ENCODE measurements around the gene TRMT1.

TRMT1 gene

DNA sequence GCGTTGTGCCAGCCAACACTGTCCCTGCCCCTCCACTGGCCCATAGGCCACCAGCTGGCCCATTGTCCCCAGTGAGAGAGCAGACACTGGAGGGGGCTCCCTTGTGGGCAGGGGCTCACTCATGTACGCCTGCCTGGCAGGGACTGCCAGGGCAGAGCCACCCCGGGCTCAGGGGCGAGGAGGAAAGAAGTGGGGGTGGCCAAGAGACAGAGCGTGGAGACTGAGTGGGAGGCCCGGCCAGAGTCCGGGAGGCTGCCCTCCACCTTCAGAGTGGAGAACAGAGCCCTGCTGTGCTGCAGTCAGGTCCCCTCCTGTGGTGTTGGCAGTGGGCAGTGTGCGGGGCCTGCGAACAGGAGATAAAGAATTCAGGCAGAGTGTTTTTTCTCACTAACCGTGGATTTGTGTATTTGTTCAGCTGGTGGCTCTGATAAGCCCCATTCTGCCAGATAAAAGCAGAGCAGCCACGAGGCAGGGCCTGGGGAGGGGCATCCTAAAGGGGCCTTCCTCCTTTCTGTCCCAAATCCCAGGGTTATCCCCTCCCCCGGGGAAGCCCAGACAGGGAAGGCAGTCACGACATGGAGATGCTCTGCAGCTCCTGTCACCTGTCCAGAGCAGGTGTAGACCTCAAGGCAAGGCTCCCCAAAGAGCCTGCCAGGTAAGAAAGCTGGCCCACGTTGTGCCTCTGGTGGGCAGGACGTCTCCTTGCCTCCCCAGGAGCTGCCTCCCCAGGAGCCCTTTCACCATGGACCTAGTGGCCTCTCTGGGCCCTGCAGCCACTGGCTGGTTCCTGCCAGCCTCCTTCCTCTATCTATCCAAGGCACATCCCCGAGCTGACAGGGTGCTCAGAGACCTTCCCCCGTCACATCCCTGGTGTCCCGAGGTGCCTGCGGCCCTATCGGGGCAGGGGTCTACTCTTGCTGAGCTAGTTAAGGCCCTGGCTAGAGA, 46.9 kb downstream of the TRMT1 start:
- H3K36me3 ChIP-seq, result no peaks in the 10 kb centered on the region
- no peak overlapping the region for H3K27ac ChIP-seq
- DNase-seq, result no peak
- H3K4me3 ChIP-seq (ENCODE audit: low read depth, low read length), result no peak overlapping the region
- H3K9me3 ChIP-seq (ENCODE audit: severe bottlenecking), result no peaks in the 10 kb centered on the region
- TF ChIP-seq, protein P1, sequence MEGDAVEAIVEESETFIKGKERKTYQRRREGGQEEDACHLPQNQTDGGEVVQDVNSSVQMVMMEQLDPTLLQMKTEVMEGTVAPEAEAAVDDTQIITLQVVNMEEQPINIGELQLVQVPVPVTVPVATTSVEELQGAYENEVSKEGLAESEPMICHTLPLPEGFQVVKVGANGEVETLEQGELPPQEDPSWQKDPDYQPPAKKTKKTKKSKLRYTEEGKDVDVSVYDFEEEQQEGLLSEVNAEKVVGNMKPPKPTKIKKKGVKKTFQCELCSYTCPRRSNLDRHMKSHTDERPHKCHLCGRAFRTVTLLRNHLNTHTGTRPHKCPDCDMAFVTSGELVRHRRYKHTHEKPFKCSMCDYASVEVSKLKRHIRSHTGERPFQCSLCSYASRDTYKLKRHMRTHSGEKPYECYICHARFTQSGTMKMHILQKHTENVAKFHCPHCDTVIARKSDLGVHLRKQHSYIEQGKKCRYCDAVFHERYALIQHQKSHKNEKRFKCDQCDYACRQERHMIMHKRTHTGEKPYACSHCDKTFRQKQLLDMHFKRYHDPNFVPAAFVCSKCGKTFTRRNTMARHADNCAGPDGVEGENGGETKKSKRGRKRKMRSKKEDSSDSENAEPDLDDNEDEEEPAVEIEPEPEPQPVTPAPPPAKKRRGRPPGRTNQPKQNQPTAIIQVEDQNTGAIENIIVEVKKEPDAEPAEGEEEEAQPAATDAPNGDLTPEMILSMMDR (IDR thresholded peaks at IDR 0.05; ENCODE audit: low read depth, low read length), result no peak
- H3K27me3 ChIP-seq (ENCODE audit: insufficient read depth, low read depth, severe bottlenecking), result no peaks in the 10 kb centered on the region

DNA sequence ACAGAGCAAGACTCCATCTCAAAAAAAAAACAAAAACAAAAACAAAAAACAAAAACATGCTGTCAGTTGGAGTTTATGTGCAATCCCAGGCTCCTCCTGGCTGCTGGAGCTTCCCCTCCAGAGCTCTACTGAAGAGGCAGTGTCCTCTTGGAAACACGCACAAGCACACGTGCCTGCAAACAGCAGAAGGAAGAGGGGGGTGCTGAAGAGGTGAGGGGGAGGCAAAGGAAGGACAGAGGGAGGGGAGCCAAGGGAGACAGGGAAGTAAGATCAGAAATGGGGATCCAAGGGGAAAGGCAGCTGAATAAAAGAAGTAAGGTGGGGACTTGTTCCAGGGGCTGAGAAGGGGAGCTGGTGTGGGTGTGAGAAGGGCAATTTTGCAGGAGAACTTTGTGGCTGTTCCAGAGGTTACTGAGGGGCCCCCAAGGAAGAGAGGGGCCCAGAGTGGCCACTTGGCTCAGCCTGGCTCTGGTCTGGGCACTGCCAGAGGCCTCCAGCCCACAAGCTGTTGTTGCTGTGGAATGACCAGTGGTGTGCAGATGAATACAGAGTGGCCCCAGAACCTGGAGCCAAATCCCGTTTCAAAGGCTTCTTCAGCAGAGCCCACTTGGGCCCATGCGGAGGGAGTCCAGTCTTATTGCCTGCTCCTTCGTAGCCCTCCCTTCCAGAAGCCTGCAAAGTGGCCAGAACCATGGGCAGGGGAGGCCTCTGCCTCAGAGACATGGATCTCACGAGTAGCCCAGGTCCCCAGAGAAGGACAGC, 48.3 kb downstream of the TRMT1 start:
- no peak for DNase-seq
- H3K4me3 ChIP-seq (ENCODE audit: low read depth, low read length), result no peak overlapping the region
- no peaks in the 10 kb centered on the region for H3K9me3 ChIP-seq (ENCODE audit: severe bottlenecking)
- TF ChIP-seq, protein P1 (IDR thresholded peaks at IDR 0.05; ENCODE audit: low read depth, low read length), result no peak
- H3K27me3 ChIP-seq (ENCODE audit: insufficient read depth, low read depth, severe bottlenecking), result no peaks in the 10 kb centered on the region
- H3K36me3 ChIP-seq, result no peaks in the 10 kb centered on the region
- no peak overlapping the region for H3K27ac ChIP-seq

DNA sequence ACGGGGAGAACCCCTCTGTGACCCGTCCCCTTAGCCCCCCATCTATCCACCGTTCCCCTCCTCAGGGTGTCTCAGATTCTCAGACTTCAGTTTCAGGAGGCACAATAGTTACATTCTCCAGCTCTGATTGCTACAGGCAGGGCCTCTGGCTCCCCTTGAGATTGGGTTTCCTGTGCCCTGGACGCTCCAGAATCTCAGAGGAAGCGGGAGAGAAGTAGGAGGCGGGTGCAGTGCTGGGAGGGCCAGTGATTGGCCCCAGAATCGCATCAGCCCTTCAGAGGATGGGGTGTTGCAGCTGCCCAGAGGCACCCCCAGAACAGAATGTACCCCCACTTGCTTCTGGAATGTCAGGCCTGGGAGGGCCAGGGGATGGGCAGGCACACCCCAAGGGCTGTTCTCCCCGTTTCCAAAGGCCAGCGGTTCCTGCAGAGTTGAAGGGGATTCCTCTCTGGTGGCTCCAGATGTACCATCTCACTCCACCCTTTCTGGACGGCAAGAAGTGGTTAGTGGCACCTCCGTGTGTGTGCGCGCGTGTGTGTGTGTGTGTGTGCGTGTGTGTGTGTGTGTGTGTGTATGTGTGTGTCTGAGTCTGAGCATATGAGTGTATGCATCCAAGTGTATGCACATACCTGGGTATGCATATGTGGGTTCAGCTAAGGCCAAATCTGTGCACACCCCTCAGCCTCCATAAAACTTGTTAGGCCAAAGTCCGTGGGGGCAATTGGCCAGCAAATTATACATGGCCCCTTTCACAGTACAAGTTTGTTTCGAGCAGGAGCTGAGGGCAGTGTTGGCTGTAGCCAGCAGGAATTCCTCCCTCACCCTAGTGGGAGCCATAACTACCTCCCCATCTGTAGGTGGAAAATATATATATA, 49.4 kb downstream of the TRMT1 start:
- Histone ChIP-seq H3K27ac (no peak overlapping the region), H3K36me3 (no peaks in the 10 kb centered on the region), H3K4me3 (ENCODE audit: low read depth, low read length) (no peak overlapping the region), H3K9me3 (ENCODE audit: severe bottlenecking) (no peaks in the 10 kb centered on the region), H3K27me3 (ENCODE audit: insufficient read depth, low read depth, severe bottlenecking) (no peaks in the 10 kb centered on the region)
- TF ChIP-seq, protein P1 (IDR thresholded peaks at IDR 0.05; ENCODE audit: low read depth, low read length), result no peak
- DNase-seq, result no peak

- TF ChIP-seq, protein P1 (IDR thresholded peaks at IDR 0.05; ENCODE audit: low read depth, low read length), result no peak
- no peak overlapping the region for H3K4me3 ChIP-seq (ENCODE audit: low read depth, low read length)
- H3K36me3 ChIP-seq, result no peaks in the 10 kb centered on the region
- peaks cover 4% of the 10 kb centered on the region for H3K27me3 ChIP-seq (ENCODE audit: insufficient read depth, low read depth, severe bottlenecking)
- DNase-seq, result no peak
- no peak overlapping the region for H3K27ac ChIP-seq
- H3K9me3 ChIP-seq (ENCODE audit: severe bottlenecking), result no peaks in the 10 kb centered on the region
Observed at GRCh38 chr19:13066226-13066625, 50.3 kb downstream of the TRMT1 start.

DNA sequence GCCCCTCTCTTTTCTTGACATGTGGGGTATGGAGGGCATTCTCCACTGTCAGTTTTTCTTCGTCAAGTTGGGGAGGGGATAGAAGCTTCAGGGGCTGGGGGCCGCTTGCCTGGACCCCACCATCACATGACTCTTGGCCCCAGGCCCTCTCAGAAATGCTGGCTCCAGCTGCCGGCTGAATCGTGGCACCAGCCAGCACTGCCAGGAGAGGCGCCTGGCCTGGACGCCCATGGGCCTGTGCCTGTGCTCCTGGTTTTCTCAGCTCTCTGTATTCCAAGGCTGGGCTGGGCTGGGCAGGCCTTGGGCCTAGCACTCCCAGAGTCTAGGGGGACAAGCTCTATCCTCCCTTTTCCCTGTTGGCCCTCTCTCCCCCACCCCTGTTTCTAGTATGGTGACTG, 52.4 kb downstream of the TRMT1 start:
- no peaks in the 10 kb centered on the region for H3K9me3 ChIP-seq (ENCODE audit: severe bottlenecking)
- no peak for DNase-seq
- TF ChIP-seq, protein P1 (IDR thresholded peaks at IDR 0.05; ENCODE audit: low read depth, low read length), result no peak
- no peaks in the 10 kb centered on the region for H3K36me3 ChIP-seq
- H3K27me3 ChIP-seq (ENCODE audit: insufficient read depth, low read depth, severe bottlenecking), result peaks cover 4% of the 10 kb centered on the region
- no peak overlapping the region for H3K4me3 ChIP-seq (ENCODE audit: low read depth, low read length)
- H3K27ac ChIP-seq, result no peak overlapping the region
